ENCODE results near the gene LRCH3.

DNA sequence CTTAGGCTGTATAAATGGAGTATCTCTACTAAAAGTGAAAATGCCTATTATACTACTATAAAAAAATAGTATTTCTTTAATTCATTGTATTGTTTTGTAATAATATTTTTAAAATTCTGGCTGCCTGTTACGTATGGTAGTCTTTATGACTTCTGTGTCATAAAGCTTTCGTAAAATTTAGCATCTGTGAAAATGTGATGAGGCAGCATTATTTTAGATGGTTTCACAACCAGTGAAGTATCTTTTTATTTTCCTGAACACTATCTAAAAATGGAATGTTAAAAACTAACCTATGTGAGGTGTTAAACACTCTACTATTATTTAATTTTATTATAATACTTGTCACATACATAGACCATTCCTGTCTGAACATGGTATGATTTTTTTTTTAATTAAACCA lies 46.2 kb downstream of the LRCH3 start:
- TF ChIP-seq, protein P1, sequence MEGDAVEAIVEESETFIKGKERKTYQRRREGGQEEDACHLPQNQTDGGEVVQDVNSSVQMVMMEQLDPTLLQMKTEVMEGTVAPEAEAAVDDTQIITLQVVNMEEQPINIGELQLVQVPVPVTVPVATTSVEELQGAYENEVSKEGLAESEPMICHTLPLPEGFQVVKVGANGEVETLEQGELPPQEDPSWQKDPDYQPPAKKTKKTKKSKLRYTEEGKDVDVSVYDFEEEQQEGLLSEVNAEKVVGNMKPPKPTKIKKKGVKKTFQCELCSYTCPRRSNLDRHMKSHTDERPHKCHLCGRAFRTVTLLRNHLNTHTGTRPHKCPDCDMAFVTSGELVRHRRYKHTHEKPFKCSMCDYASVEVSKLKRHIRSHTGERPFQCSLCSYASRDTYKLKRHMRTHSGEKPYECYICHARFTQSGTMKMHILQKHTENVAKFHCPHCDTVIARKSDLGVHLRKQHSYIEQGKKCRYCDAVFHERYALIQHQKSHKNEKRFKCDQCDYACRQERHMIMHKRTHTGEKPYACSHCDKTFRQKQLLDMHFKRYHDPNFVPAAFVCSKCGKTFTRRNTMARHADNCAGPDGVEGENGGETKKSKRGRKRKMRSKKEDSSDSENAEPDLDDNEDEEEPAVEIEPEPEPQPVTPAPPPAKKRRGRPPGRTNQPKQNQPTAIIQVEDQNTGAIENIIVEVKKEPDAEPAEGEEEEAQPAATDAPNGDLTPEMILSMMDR (IDR thresholded peaks at IDR 0.05; ENCODE audit: low read length), result no peak
- TF ChIP-seq EZH2 (optimal IDR thresholded peaks at IDR 0.05; ENCODE audit: low read depth, low read length), result no peak
